Measurements from ENCODE around the gene CDCA3.
"Not testable (repeated sequence)": the region's sequence is repeated elsewhere in the genome, so short reads cannot be mapped to it uniquely, and the experiment has no call there.

Gene CDCA3

GRCh38 chr12:6872073-6873048 lies 21.3 kb upstream of the CDCA3 start:
- DNase-seq = peak; percentile 46

- DNase-seq = no peak
These were observed 20.2 kb upstream of the CDCA3 start for GRCh38 chr12:6871052-6871957.

- DNase-seq = not testable (repeated sequence)
These were observed 19.2 kb upstream of the CDCA3 start for GRCh38 chr12:6870304-6870703.

- peak; percentile 83 for DNase-seq
These were observed 18.2 kb upstream of the CDCA3 start for GRCh38 chr12:6869049-6870021.

GRCh38 chr12:6868211-6869048 lies 17.3 kb upstream of the CDCA3 start:
- no peak for DNase-seq

- DNase-seq = peak; percentile 74
These were observed 16.5 kb upstream of the CDCA3 start, which contains the start of gene TPI1 for GRCh38 chr12:6867413-6868210. TPI1 (plus strand) TSS chr12:6867531; CDS start chr12:6867567, 36 bp downstream.

- DNase-seq = peak; percentile 62
These were observed 15.9 kb upstream of the CDCA3 start for GRCh38 chr12:6866920-6867412.

- DNase-seq = no peak
These were observed 15.3 kb upstream of the CDCA3 start for GRCh38 chr12:6866163-6866919.

GRCh38 chr12:6865307-6865706 lies 14.2 kb upstream of the CDCA3 start:
- not testable (repeated sequence) for DNase-seq

- DNase-seq = no peak
These were observed 12.7 kb upstream of the CDCA3 start for GRCh38 chr12:6863586-6864321.

- no peak for DNase-seq
These were observed 11.9 kb upstream of the CDCA3 start for GRCh38 chr12:6863033-6863432.

GRCh38 chr12:6861391-6861790 lies 10.3 kb upstream of the CDCA3 start:
- DNase-seq = no peak

GRCh38 chr12:6860942-6861341 lies 9.9 kb upstream of the CDCA3 start:
- DNase-seq = no peak

- no peak for DNase-seq
These were observed 9.0 kb upstream of the CDCA3 start for GRCh38 chr12:6860116-6860515.

- no peak for DNase-seq
These were observed 7.7 kb upstream of the CDCA3 start for GRCh38 chr12:6858799-6859198.

GRCh38 chr12:6855322-6855721 lies 4.2 kb upstream of the CDCA3 start:
- DNase-seq = no peak

GRCh38 chr12:6854036-6854435 lies 3.0 kb upstream of the CDCA3 start:
- no peak for DNase-seq

- no peak for DNase-seq
These were observed 2.5 kb upstream of the CDCA3 start for GRCh38 chr12:6853626-6854025.

Data from DMS79 treated with DMSO at 0.1 percent for 48 hours (cell line).